Hippocampal formation (tissue), 2 donors: Measurements from ENCODE around the gene LY6G6F.

ENCODE experiments used
- DNase-seq, 2 donors: peaks; one replicate each; lab custom pipeline; 2025; lab: John Stamatoyannopoulos, UW

Gene LY6G6F, protein sequence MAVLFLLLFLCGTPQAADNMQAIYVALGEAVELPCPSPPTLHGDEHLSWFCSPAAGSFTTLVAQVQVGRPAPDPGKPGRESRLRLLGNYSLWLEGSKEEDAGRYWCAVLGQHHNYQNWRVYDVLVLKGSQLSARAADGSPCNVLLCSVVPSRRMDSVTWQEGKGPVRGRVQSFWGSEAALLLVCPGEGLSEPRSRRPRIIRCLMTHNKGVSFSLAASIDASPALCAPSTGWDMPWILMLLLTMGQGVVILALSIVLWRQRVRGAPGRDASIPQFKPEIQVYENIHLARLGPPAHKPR

DNA sequence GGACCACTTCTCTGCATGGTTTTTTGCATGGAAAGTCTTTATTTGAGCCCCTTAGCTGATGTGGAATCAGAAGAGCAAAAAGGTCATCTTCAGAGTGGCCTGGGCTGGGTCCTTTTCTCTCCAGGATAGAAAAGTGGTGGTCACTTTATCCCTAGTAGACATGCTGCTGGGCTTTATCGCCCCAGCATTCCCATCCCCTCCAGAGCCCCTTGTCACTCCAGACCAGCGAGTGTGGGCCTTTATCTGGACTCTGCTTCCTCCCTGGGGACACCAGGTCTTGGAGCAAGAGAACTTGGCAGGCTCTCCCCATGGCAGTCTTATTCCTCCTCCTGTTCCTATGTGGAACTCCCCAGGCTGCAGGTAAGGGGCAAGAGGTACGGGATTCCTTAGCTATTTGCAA lies at the start of gene LY6G6F:
TSS of gene LY6G6F (plus strand) at position 268 of the 400 bp plus-strand sequence. CDS start at position 309, 41 bp downstream.
- DNase-seq = no peak

DNA sequence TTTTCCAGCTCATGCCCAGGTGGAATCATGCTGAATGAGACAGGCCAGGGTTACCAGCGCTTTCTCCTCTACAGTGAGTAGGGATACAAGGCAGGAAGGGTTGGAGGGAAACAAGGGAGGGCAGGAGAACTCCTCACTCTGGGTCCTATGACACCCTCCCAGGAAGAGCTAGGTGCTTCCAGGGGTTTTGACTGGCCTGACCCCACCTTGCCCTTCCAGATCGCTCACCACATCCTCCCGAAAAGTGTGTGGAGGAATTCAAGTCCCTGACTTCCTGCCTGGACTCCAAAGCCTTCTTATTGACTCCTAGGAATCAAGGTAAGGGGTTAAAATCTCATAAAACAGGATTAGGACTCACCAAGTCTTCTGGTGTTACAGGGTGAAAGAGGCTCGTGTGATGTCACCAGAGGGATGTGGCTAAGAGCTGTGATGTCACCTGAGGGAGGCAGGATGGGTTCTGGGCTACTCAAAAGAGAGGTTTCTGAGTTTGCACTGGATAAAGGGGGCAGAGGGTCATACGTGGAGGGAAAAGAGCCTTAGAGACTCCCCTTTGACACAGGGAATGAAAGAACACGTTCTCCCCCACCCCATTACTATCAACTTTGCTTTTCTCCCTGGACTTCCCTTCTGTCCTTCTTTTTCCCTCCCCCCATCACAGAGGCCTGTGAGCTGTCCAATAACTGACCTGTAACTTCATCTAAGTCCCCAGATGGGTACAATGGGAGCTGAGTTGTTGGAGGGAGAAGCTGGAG lies 49.1 kb upstream of the LY6G6F start:
- no peak for DNase-seq

DNA sequence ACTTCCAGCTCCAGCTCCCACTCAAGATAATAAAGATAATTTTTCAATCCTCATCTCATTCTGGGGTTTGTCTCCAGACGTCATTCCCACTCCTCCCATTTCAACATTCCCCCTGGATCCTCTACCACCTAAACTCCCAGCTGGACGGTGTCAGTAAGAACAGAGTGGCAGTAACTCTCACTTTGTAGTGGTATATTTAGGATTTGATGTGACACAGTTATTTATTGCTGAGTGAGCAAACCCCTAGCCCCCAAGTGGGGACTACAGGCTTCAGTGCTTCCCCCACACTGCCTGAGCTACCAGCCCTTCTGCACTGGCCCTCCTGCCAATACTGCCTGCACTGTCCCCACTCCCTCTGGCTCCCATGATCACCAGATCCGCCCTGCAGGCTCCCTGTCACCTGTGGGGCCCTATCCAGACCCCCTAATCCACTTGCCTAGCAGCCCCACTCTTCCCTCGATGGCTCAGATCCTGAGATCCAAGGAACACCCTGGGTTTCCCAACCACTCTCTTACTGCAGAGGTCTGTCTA lies 48.4 kb upstream of the LY6G6F start:
- DNase-seq = no peak

DNA sequence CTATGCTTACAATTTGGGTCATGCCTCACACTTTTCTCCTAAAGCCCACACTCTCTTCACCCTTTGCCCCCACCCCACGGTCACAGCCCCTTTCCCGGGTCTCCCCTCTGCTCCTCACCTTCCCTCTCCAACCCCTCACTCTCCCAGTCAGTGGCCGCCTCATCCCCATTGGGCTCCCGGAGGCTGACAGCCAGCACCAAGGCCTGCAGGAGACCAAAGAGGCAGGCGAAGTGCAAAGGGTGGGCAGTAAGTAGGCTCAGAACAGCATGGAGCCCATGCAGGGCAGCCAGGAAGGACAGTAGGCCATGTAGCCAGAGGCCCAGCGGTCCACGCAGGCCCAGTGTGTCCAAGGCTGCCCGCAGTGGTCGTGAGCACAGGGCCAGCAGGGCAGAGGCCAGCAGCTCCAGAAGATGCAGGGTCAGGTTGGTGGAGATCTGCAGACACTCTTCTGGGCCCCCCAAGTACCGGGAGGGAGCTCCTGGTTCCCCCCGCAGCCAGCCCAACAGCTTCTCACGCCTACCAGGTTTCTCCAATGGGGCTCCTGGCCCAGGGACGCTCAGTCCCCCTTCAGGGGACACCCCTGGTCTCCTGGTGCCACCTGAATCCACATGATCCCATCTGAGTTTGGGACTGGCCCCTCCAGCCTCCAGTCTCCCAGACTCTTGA lies 47.5 kb upstream of the LY6G6F start:
- DNase-seq = no peak

DNA sequence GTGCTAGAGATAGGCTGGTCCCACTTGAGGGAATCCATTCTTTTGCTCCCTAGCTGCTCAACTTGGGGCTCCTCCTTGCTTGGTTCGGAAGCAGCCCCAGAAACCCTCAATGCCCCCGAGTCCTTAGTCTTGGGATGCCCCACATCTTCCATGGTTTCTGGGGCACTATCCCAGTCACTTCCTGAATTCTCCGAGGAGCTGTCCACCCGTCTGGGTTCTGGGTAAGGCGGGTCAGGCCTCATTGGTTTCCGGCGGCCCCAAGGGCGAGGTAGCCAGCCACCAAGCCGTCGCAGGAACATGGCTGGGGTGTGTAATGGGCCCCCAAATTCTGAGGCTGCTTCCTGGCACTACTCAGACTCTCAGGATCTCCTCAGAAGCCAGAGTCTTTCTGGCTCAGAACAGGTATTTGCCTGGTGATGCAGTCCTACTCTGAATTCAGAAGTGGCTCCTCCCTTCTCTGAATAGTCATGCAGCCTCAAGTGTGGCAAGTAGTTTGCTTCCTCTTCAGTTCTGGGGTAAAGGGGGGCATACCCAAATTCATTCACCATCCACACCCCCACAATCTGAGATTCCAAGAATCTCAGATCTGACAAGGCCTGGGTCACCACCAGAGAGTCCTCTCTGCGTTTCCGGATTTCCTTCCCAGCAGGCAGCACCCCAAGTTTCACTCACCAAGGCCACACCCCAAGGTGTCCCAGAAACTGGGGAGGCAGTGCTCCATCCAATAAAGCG lies 46.9 kb upstream of the LY6G6F start:
- no peak for DNase-seq

DNA sequence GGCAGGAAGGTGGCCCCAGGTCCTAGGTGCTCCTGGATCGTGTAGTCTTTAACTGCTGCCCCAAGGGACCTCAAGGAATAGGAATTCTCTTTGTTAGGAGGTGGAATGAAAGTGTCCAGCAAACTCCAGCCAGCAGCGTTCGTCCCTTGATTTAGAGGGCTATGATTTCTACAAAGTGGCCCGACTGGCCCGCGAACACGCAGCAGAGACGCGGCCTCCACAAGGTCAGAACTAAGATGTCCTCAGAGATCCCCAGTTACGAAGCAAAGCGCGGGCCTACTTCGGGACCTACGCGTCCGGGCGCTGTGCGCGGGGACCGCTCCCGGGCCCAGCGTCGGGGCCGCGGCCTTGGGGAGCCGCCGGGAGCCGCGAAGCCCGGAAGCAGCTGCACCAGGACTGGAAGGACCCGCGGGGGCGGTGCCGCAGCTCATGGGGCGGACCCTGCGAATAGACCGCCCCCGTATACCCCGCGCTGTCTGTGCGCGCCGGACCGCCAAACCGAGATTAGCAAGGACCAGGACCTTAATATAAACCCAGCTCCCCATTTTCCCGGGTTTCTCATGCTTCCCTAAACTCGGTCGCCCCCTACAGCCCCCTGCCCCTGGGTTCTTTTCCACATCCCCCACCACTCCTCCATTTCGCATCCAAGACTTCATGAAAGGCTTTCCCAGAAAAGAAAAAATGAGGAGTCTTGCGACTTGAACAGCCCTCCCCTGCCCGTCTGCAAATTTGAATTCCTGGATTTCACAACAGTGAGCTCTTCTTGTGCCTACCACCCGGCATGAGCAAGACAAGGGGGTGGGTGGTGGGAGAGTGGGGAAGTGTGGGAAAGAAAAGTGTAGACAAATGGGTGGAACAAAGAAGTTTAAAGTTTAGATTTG lies 46.0 kb upstream of the LY6G6F start, which contains the start of gene C6orf47:
TSS of gene C6orf47 (minus strand) at position 398 of the 881 bp plus-strand sequence. CDS start 831 bp downstream, outside the sequence.
- peak; percentile 64 to 73 for DNase-seq

DNA sequence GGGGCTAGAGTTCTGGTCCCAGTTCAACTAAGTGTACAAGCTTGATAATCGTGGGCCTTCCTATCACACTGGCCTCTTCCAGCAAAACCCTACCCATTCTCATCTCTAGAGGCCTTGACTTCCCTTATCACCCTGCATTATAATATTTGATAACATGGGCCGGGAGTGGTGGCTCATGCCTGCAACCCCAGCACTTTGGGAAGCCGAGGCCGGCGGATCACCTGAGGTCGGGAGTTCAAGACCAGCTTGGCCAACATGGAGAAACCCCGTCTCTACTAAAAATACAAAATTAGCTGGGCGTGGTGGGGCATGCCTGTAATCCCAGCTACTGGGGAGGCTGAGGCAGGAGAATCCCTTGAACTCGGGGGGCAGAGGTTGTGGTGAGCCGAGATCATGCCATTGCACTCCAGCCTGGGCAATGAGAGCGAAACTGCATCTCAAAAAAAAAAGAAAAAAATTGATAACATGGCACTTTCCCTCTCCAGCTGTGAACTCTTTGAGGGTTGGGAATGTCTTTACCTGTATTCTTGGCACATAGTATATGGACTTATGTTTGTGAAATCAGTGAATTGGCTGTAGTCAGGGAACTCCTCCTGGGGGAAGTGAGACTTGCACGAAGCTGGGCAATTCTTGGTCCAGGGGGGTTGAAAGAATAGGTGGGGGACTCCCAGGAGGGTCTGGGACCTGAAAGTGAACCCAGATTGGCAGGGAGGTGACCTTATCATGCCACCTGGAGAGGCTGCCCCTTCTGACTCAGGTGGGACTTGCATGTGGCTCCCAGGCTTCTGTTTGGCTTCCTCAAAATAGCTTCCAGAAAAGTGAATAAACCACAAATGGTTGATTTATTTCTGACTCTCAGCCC lies 45.2 kb upstream of the LY6G6F start:
- no peak for DNase-seq

DNA sequence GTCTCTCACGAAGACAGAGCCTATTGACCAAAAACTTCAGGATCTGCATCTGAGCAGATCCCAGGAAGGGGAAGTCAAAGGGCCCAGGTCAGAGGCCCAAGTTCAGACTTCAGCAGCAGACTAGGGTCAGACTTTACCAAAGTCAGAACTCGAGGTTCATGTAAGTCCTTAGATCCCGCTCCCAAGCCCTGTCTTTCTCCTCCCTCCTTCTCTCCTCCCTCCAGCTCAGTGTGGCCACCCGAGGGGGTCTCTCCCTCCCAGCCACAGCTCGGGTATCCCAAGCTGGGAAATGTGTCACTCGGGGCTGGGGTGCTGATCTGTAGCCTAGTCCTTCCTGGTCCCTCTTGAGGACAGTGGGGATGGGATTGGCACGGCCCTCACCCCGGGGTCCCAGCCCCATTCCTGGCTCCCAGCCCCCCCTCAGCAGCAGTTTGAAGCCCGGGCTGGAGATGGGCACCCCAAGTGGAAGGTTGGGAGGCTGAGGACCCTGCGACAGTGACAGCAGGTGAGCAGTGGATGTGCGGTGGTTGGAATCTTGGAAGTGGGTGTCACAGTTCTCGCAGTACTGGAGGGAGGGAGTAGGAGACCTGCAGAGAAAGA lies 44.4 kb upstream of the LY6G6F start:
- no peak for DNase-seq

DNA sequence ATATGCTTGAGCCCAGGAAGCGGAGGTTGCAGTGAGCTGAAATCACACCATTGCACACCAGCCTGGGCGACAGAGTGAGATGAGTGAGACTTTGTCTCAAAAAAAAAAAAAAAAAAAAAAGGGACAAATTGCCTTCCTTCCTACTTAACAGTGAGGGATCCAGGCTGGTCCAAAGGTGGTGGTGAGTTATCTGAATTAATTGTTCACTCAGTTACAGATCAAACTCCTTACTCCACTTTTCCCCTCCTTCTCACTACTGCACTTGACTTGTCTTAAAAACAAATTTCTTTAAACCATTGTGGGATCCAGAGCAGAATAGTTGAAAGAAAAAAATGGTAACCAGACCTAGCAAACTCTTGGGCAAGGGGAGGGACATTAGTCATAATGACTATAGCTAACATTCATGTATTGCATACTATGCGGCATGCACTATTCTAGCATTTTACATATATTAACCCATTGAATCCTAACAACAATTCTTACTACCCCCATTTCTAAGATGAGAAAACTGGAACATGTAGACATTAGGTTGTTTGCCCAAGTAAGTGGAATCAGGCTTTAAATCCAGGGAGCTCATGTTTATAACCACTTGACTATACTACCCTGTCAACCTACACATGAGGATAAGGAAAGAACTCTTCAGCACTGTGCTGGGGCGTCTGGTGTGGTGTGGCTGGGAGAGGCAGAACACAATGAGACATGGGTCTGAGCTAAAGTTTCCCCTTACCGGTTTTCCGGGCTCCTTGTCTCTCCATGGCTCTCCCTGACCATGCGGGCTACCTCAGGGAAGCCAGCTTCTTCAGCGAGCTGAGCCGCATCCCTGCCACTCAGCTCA lies 43.3 kb upstream of the LY6G6F start:
- DNase-seq = no peak

DNA sequence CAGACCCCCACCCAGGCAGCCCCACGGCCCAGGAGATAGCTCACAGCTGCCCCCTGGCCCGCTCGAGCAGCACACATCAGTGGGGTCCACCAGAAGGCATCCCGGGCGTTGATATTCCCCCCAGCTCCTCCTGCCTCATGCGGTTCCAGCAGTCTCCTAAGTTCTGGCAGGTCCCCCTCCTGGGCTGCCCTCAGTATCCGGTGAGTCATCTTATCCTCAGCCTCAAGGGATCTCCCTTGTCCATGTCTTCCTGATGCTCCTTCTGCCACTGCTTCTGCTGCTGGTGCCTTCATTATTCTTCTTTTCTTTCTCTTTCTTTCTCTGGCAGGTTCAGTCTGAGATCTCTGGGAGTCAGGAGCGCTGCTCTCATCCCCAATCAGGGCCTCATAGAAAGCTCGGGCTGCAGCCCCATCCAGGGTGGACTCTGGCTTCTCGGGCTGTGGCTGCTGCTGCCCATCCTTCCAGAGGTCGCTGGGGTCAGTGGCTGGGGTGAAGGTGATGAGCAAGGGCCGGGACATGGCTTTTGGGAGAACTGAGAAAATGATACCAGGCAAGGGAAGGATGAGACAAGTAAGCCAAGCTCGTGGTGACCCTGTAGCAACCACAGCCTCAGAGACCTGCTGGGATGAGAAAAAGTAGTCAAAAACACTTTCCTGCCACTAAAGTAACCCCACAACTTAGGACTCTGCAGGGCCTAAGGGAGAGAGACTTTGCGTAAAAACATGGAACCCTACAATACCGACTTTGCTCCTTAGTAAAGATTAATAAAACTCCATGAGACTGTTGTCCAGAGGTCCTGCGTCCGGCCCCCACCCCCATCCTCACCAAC lies 42.5 kb upstream of the LY6G6F start:
- no peak for DNase-seq

DNA sequence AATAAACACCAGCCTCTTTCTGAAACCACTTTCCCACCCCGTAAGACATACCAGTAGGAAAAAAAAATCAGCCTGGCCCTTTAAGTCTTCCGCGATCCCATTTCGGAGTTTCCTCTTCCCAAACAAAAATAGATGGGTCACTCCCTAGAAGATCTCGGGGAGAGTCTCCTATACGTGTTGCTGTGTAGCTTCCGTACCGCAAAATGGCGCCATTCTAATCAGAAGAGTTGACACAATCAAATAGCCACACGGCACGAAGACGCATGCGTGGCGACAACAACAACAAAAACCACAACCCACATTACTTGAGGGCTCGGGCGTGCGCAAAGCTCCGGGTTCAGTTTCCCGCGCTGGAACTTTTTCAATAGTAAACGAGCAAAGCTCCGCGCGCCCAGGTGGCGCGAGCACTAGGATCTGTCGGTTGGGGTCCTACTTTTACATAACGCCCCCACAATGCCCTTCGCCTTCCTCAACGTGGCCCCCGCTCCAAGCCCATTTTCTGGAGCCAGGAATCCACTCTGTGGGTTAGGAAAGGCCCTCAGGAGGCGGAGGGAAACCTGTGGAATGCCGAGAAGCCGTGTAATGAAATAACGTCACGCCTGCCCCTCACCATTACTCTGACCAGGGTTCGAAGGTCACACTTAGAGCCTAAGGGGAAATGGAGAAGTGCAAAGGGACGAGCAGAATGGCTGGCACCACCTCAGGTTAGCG lies 41.7 kb upstream of the LY6G6F start, which contains the start of gene GPANK1:
TSS of gene GPANK1 (minus strand) at position 208 of the 711 bp plus-strand sequence. CDS start 519 bp downstream, outside the sequence.
- peak; percentile 83 to 93 for DNase-seq

DNA sequence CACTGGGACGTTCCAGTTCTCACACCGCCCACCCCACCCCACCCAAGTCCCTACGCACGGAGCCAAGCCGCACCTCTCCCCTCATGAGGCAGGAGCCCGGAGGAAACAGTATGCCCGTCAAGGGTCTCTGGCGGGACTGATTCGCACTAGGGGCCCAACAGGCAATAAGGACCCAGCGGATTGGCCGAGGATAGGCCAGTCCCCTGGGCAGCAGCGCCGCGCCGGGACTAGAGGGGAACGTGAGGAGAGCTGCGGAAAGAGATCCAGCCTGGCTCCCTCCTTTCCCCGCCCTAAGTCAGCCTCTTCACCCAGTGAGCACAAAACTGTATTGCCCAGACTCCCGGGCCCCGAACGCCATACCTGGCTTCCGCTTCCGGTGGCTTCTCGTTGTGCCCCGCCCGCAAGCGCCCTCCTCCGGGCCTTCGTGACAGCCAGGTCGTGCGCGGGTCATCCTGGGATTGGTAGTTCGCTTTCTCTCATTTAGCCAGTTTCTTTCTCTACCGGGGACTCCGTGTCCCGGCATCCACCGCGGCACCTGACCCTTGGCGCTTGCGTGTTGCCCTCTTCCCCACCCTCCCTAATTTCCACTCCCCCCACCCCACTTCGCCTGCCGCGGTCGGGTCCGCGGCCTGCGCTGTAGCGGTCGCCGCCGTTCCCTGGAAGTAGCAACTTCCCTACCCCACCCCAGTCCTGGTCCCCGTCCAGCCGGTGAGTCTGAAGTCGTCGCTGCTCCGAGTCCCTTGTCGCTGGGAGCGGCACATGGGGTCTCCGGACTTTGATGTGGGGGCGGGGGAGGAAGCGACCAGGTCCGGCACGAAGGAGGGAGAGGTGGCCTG lies 40.9 kb upstream of the LY6G6F start, which contains the start of gene CSNK2B:
TSS of gene CSNK2B (plus strand) at position 580 of the 836 bp plus-strand sequence. CDS start 752 bp downstream, outside the sequence.
- DNase-seq = peak; percentile 98

DNA sequence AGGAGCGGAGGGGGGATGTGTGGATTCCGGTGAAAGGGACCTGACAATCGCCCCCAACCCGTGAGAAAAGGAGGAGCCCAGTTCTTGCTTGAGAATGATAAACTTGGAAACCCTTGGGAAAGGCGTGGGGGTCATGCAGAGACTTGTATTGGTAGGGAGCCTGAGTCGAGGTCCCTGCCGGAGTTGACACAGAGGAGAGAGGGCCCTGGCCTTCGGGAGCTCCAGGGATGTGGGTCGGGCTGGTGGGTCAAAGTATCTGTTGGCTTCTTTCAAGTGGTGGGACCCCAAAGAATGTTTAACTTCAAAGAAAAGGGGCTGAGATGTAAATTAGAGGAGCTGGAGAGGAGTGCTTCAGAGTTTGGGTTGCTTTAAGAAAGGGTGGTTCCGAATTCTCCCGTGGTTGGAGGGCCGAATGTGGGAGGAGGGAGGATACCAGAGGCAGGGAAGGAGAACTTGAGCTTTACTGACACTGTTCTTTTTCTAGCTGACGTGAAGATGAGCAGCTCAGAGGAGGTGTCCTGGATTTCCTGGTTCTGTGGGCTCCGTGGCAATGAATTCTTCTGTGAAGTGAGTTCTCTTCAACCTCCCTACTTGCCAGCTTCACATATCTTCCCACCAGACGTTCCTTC lies 40.2 kb upstream of the LY6G6F start:
- no peak for DNase-seq

DNA sequence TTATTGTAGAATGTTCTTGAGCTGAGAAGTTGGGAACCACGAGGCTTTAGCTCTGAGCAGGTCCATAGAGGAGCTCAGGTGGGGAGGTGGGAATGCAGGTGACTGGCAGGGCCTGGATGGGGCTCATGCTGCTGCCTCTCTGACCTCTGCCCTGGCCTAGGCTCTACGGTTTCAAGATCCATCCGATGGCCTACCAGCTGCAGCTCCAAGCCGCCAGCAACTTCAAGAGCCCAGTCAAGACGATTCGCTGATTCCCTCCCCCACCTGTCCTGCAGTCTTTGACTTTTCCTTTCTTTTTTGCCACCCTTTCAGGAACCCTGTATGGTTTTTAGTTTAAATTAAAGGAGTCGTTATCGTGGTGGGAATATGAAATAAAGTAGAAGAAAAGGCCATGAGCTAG lies 37.0 kb upstream of the LY6G6F start, which contains the start of gene LY6G5B:
TSS of gene LY6G5B (plus strand) at position 301 of the 400 bp plus-strand sequence. CDS start 975 bp downstream, outside the sequence.
- no peak for DNase-seq

DNA sequence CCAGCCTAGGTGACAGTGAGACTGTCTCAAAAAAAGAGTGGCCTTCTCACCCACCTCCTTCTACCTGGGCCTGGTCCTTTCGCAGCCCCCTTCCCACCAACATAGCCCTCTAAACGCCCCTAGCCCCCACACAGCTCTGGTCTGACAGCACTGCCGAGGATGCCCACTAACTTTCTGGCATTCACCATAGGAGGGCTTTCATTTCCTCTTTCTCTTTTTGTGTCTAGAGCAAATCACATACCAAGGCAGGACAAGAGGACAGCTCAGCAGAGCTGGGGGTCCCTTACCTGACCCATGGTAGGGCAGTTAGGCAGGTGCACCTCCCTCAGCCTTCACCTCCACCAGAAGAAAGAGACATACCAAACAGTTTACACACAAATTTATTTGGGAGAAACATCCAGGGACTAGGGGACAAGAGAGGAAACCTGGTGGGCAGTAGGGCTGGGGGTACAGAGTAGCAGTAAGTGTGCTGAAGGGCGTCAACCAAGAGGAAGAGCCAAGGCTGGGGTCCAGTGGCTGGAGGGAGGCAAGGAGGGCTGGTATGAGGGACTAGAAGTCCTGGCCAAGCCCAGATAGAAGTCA lies 30.3 kb upstream of the LY6G6F start:
- no peak for DNase-seq
